Endodermal cell (in vitro differentiated cells): Measurements from ENCODE around the gene C1orf141. TPM values are rescaled to one million over a fixed set of nuclear protein-coding genes. Genes with fewer than 3 reads are reported as not detected.
"Not testable (repeated sequence)": the region's sequence is repeated elsewhere in the genome, so short reads cannot be mapped to it uniquely, and the experiment has no call there.

Experiments
- DNase-seq: peaks from one replicate; pipeline ENCODE4 v3.0.0-alpha.2; 2017
- H3K27ac ChIP-seq: 2 replicates; pipeline ENCODE4 v1.5.1; 2013; ENCODE audit warnings: mild to moderate bottlenecking, low read depth, low read length, moderate library complexity
- H3K27me3 ChIP-seq: 2 replicates; pipeline ENCODE4 v1.6.1; 2013; ENCODE audit warnings: mild to moderate bottlenecking, low read length, moderate library complexity; ENCODE audit not compliant: insufficient read depth, control insufficient read depth, poor library complexity, severe bottlenecking
- H3K36me3 ChIP-seq: 2 replicates; pipeline ENCODE4 v1.7.0; 2013; ENCODE audit warnings: mild to moderate bottlenecking, low read length, moderate library complexity; ENCODE audit not compliant: control insufficient read depth, insufficient read depth
- H3K4me1 ChIP-seq: one replicate; pipeline ENCODE4 v1.7.0; 2013; ENCODE audit warnings: low read length; ENCODE audit not compliant: control insufficient read depth, insufficient read depth
- H3K4me3 ChIP-seq: 2 replicates; pipeline ENCODE4 v1.5.1; 2013; ENCODE audit warnings: mild to moderate bottlenecking, low read length, moderate library complexity
- H3K9ac ChIP-seq: 2 replicates; pipeline ENCODE4 v1.6.1; 2013; ENCODE audit warnings: mild to moderate bottlenecking, low read length, moderate library complexity; ENCODE audit not compliant: poor library complexity, severe bottlenecking; ENCODE audit errors: extremely low read depth
- H3K9me3 ChIP-seq: 2 replicates; pipeline ENCODE4 v1.6.1; 2013; ENCODE audit warnings: mild to moderate bottlenecking, low read length, moderate library complexity; ENCODE audit not compliant: control insufficient read depth
- H3K27ac Mint-ChIP-seq: 2 replicates; pipeline ENCODE4 v1.8.0; 2020; ENCODE audit warnings: mixed read lengths
- H3K27me3 Mint-ChIP-seq: 2 replicates; pipeline ENCODE4 v1.8.0; 2021; ENCODE audit warnings: mild to moderate bottlenecking, mixed read lengths; ENCODE audit not compliant: insufficient read depth
- H3K36me3 Mint-ChIP-seq: 2 replicates; pipeline ENCODE4 v1.8.0; 2020; ENCODE audit warnings: low read depth, mixed read lengths
- H3K4me1 Mint-ChIP-seq: 2 replicates; pipeline ENCODE4 v1.8.0; 2020; ENCODE audit warnings: mixed read lengths
- H3K4me3 Mint-ChIP-seq: 2 replicates; pipeline ENCODE4 v1.8.0; 2020; ENCODE audit warnings: mild to moderate bottlenecking, moderate library complexity, mixed read lengths
- H3K9me3 Mint-ChIP-seq: 2 replicates; pipeline ENCODE4 v1.8.0; 2020; ENCODE audit warnings: mild to moderate bottlenecking, mixed read lengths
- CTCF ChIP-seq: fragments of 200-600 bp; sonication (generic); conservative IDR thresholded peaks from 2 replicates; pipeline ENCODE4 v1.5.0; 2021; ENCODE audit warnings: antibody characterized with exemption, mild to moderate bottlenecking
- WGBS, 2 experiments: methylation state at CpG; one replicate each; pipeline versions ENCODE4 v1.1.5 to v1.1.7; 2013; ENCODE audit warnings: missing lambda C conversion rate in 2 of 2, mixed read lengths in 1 of 2; ENCODE audit not compliant: insufficient coverage in 1 of 2, insufficient read length in 1 of 2; 5-methylcytosine and 5-hydroxymethylcytosine counted together
- total RNA-seq, 2 donors: library from RNA; stranded (reverse); fragmentation: NEBNext Ultra II Directional in 1 of 2; extraction: Animal tissue kit (Norgen Biotek cat#: 25700) in 1 of 2; gene quantifications; 2 replicates in 1 of 2; 3 replicates in 1 of 2; pipeline ENCODE4 v1.2.1, GENCODE V29; 2021

Gene C1orf141
- total RNA-seq, 2 donors from 2014 or later: not detected

GRCh38 chr1:67143966-67144365 is 9.2 kb upstream of the C1orf141 start:
- no peak for DNase-seq
- WGBS, 2 experiments: 90% methylated on average over 3 of the region's 3 CpGs; no CpG with 5 or more reads in 1 of the 2 experiments
- no peak for TF ChIP-seq CTCF
- H3K36me3 Mint-ChIP-seq: no peaks in the 10 kb centered on the region
- Histone ChIP-seq H3K4me1 (no peaks in the 10 kb centered on the region), H3K36me3 (no peaks in the 10 kb centered on the region), H3K9ac (no peak overlapping the region), H3K27ac (no peak overlapping the region), H3K4me3 (no peak overlapping the region), H3K27me3 (peaks cover 6% of the 10 kb centered on the region), H3K9me3 (no peaks in the 10 kb centered on the region)
- no peak overlapping the region for H3K4me3 Mint-ChIP-seq
- H3K4me1 Mint-ChIP-seq: peaks cover under 1% of the 10 kb centered on the region
- peaks cover 13% of the 10 kb centered on the region for H3K27me3 Mint-ChIP-seq
- H3K9me3 Mint-ChIP-seq: no peaks in the 10 kb centered on the region
- no peak overlapping the region for H3K27ac Mint-ChIP-seq

GRCh38 chr1:67142931-67143330 is 8.2 kb upstream of the C1orf141 start:
- H3K9ac ChIP-seq: no peak overlapping the region
- H3K36me3 Mint-ChIP-seq: no peaks in the 10 kb centered on the region
- no peaks in the 10 kb centered on the region for H3K9me3 ChIP-seq
- H3K4me3 ChIP-seq: no peak overlapping the region
- no peak overlapping the region for H3K27ac ChIP-seq
- DNase-seq: no peak
- H3K36me3 ChIP-seq: no peaks in the 10 kb centered on the region
- TF ChIP-seq CTCF: no peak
- WGBS, 2 experiments: 78 to 93% methylated on average over 3 of the region's 3 CpGs
- no peaks in the 10 kb centered on the region for H3K9me3 Mint-ChIP-seq
- no peaks in the 10 kb centered on the region for H3K4me1 ChIP-seq
- peaks cover 6% of the 10 kb centered on the region for H3K27me3 ChIP-seq
- no peak overlapping the region for H3K4me3 Mint-ChIP-seq
- H3K27me3 Mint-ChIP-seq: peaks cover 15% of the 10 kb centered on the region
- H3K27ac Mint-ChIP-seq: no peak overlapping the region
- H3K4me1 Mint-ChIP-seq: peaks cover 5% of the 10 kb centered on the region

- H3K4me1 ChIP-seq, DNase-seq, H3K4me3 ChIP-seq, H3K9me3 Mint-ChIP-seq, H3K36me3 Mint-ChIP-seq, H3K36me3 ChIP-seq, H3K9ac ChIP-seq, H3K4me3 Mint-ChIP-seq, H3K27ac ChIP-seq, H3K27ac Mint-ChIP-seq, H3K9me3 ChIP-seq, H3K27me3 ChIP-seq: not testable (repeated sequence)
- H3K4me1 Mint-ChIP-seq: peaks cover 14% of the 10 kb centered on the region
- 84 to 100% methylated on average over 1 to 3 of the region's 3 CpGs for WGBS, 2 experiments
- peaks cover 15% of the 10 kb centered on the region for H3K27me3 Mint-ChIP-seq
These were observed 7.1 kb upstream of the C1orf141 start for GRCh38 chr1:67141832-67142231.

GRCh38 chr1:67140460-67140859 is 5.7 kb upstream of the C1orf141 start:
- Mint-ChIP-seq H3K4me1 (peaks cover 14% of the 10 kb centered on the region), H3K36me3 (no peaks in the 10 kb centered on the region), H3K4me3 (no peak overlapping the region), H3K9me3 (no peaks in the 10 kb centered on the region), H3K27ac (no peak overlapping the region), H3K27me3 (peaks cover 15% of the 10 kb centered on the region)
- H3K9ac ChIP-seq: no peak overlapping the region
- no peaks in the 10 kb centered on the region for H3K36me3 ChIP-seq
- H3K4me1 ChIP-seq: no peaks in the 10 kb centered on the region
- no peak for DNase-seq
- no peak overlapping the region for H3K4me3 ChIP-seq
- no CpG with 5 or more reads among the region's 2 CpGs for WGBS, 2 experiments
- no peak for TF ChIP-seq CTCF
- peaks cover 6% of the 10 kb centered on the region for H3K27me3 ChIP-seq
- H3K9me3 ChIP-seq: no peaks in the 10 kb centered on the region
- no peak overlapping the region for H3K27ac ChIP-seq
